GM21447 (cell line): ENCODE results near the gene TROAP.
"Not testable (repeated sequence)": the region's sequence is repeated elsewhere in the genome, so short reads cannot be mapped to it uniquely, and the experiment has no call there.

Experiments
- ATAC-seq: cut with Tn5 transposase; IDR thresholded peaks from one replicate; pipeline ENCODE4 v1.9.1; 2021; ENCODE audit not compliant: unreplicated experiment

The TROAP gene

DNA sequence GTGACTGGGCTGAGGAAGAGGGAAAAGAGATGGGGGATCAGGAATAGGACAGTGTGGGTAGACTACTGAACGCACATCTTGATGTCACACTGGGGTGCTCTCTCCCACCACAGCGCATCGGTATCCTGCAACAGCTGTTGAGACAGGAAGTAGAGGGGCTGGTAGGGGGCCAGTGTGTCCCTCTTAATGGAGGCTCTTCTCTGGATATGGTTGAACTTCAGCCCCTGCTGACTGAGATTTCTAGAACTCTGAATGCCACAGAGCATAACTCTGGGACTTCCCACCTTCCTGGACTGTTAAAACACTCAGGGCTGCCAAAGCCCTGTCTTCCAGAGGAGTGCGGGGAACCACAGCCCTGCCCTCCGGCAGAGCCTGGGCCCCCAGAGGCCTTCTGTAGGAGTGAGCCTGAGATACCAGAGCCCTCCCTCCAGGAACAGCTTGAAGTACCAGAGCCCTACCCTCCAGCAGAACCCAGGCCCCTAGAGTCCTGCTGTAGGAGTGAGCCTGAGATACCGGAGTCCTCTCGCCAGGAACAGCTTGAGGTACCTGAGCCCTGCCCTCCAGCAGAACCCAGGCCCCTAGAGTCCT is 7.1 kb downstream of the TROAP start:
- ATAC-seq: no peak

GRCh38 chr12:49330631-49331379 is 7.8 kb downstream of the TROAP start:
- ATAC-seq: no peak

GRCh38 chr12:49331380-49332222 is 8.5 kb downstream of the TROAP start:
- no peak for ATAC-seq

GRCh38 chr12:49332441-49332861 is 9.4 kb downstream of the TROAP start:
- ATAC-seq: no peak

- ATAC-seq: no peak
These were observed 9.9 kb downstream of the TROAP start for GRCh38 chr12:49332891-49333371.

- not testable (repeated sequence) for ATAC-seq
These were observed 10.7 kb downstream of the TROAP start for GRCh38 chr12:49333778-49334177.

DNA sequence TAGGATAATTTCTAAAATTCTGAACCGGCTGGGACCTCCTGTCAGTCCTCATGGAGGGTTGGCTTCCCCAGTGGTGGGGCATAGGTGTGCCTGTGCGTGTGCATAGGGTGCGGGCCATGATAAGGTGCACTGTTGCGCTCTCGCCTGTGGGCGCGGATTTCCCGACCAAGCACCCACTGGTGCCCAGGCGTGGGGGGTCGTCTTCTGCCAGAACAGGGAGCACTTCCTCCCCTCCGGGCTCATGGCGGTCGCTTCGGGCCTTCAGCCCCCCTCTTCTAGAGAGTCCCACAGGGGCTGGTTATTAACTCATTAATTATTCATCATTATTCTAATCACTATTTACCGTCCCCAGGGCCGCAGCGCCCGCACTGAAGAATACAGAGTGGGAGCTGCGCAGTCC is 11.2 kb downstream of the TROAP start:
- ATAC-seq: no peak

- no peak for ATAC-seq
These were observed 11.6 kb downstream of the TROAP start for GRCh38 chr12:49334681-49335080.

- ATAC-seq: no peak
These were observed 12.3 kb downstream of the TROAP start for GRCh38 chr12:49335118-49335954.

- no peak for ATAC-seq
These were observed 13.0 kb downstream of the TROAP start for GRCh38 chr12:49335955-49336644.

GRCh38 chr12:49336645-49337584 is 13.9 kb downstream of the TROAP start, which contains the start of gene C1QL4:
TSS of gene C1QL4 (minus strand) at chr12:49337188. CDS start at chr12:49336477, 711 bp downstream.
- no peak for ATAC-seq

DNA sequence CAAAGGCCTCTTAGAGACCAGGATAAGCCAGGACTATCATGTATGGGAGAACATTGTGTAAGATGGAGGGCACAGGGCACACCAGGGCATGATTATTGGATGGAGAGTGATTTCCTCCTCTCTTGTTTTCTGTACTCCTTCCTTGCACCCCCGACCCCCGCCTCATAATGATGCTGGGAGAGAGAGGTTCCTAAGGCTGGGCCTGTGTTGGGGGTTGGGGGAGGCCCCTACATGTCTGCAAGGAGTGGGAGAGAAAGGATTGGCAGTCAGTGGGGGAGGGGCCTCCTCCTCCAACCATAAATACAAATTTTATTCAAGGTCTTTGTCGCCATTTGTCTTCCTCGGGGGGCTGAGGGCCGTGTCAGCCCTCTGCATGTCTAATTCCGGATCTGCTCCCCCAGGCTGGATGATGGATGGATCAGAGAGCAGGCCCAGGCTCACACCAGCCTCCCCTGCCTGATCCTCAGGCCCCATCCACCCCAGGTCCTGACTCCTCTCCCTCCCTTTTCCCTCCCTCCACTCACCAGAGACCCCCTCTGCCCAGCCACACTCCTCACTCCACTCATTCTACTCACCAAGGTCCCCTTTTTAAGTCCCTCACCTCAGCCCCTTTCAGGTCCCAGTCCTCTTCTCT is 15.9 kb downstream of the TROAP start:
- no peak for ATAC-seq

DNA sequence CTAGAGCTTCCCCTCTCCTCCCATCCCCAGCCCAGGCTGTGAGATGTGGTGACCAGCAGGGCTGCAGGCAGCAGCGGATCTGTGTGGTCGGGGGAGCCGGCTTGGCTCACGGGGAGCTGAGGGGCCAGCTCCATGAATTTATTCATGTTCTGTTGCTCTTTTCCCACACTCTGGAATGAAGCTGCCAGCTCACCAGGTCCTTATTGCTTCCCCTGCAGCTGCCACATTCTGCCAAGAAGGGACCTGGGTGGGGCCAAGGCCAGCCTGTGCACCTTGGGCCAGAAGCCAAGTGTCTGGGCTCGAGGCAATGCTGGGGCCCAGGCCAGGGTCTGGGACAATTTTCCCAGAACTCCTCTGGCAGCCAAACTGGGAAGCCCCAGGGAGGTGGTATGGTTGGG is 16.4 kb downstream of the TROAP start:
- no peak for ATAC-seq

DNA sequence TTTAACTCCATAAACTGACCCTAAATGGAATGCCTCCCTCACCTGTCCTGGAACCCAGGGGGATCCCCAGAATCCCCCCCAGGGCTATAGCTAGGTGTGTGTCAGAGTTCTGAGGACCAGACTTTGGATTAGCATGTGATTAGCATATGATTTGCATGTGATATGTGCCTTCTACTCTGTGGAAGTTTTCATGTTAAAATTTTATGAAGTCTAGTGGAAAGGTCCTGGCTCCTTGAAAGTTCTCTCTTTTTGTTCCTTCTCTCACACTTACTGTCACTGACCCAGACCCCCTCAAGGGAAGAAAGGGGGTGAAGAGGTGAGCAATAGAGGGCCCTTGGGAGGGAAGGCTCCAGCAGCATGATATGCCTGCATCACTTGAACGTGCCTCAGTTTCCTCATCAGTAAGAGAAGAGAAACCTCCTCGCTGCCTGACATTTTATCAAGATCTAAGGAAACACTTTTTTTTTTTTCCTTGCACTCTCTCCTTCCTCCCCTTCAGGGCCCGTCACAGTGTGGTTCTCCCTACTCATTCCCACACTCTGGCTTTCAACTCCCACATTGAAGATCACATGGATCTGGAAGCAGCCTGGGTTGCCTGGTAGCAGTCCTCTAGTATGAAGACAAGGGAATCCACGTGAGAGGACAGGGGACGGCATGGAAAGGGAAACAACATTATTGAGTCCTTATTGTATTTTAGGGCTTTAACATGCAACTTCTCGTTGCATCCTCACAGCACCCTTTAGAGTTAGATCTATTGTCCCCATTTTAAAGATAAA is 17.2 kb downstream of the TROAP start:
- ATAC-seq: no peak

- ATAC-seq: no peak
These were observed 18.1 kb downstream of the TROAP start for GRCh38 chr12:49340971-49341776.

GRCh38 chr12:49341777-49342065 is 18.7 kb downstream of the TROAP start:
- no peak for ATAC-seq
